ENCODE data around the gene SLC16A4.

GRCh38 chr1:110411173-110411735 lies 20.4 kb upstream of the SLC16A4 start:
- TF ChIP-seq CTCF (conservative IDR thresholded peaks at IDR 0.05) (no peak), ZFX (IDR thresholded peaks at IDR 0.05) (no peak)

Measured in C4-2B (cell line).